IMR-90 (cell line): ENCODE results near the gene DYNC1H1. TPM values are rescaled to one million over a fixed set of nuclear protein-coding genes. Genes with fewer than 3 reads are reported as not detected.

Source experiments
- ATAC-seq: fragments of 200-7000 bp; cut with Tn5 transposase; 2 replicates; pipeline ENCODE4 v1.9.1; 2020; ENCODE audit warnings: low read depth, mild to moderate bottlenecking, moderate library complexity
- BruUV-seq: library from RNA; stranded (reverse); fragments of 400-500 nt; replicated peaks from 2 replicates; lab custom pipeline; 2021; lab: Mats Ljungman, UMichigan
- CTCF ChIA-PET: fragments of 300-600 bp; formaldehyde crosslinking; extraction: SDS; loops from one replicate; lab custom pipeline; 2021; ENCODE audit warnings: antibody characterized with exemption; lab: Yijun Ruan, JAX
- POLR2A ChIA-PET: fragments of 300-600 bp; sonication (Branson Sonifier 250); formaldehyde crosslinking; loops from one replicate; lab custom pipeline; 2022; ENCODE audit warnings: antibody characterized with exemption; ENCODE audit not compliant: unreplicated experiment; lab: Charles Lee
- DNase-seq: peaks from one replicate; pipeline ENCODE4 v3.0.0; 2013
- H2AFZ ChIP-seq: replicated peaks from 2 replicates; pipeline ENCODE3; 2013; ENCODE audit warnings: low read length, mild to moderate bottlenecking; ENCODE audit not compliant: poor library complexity
- H2AK5ac ChIP-seq: 2 replicates; pipeline ENCODE4 v1.6.1; 2013; ENCODE audit warnings: low read depth, low read length, inconsistent platforms
- H2AK9ac ChIP-seq: replicated peaks from 2 replicates; pipeline ENCODE3; 2013; ENCODE audit warnings: mild to moderate bottlenecking, low read depth, low read length, moderate library complexity; ENCODE audit not compliant: poor library complexity
- H2BK120ac ChIP-seq: 2 replicates; pipeline ENCODE4 v1.6.1; 2013; ENCODE audit warnings: low read depth, low read length, inconsistent platforms
- H2BK15ac ChIP-seq: 3 replicates; pipeline ENCODE4 v1.6.1; 2013; ENCODE audit warnings: low read depth, low read length, inconsistent platforms
- H2BK20ac ChIP-seq: 2 replicates; pipeline ENCODE4 v1.6.1; 2013; ENCODE audit warnings: low read depth, mild to moderate bottlenecking, inconsistent platforms, low read length, moderate library complexity
- H2BK5ac ChIP-seq: 2 replicates; pipeline ENCODE4 v1.6.1; 2013; ENCODE audit warnings: mild to moderate bottlenecking, low read depth, low read length, inconsistent platforms; ENCODE audit not compliant: poor library complexity, severe bottlenecking
- H3K14ac ChIP-seq: replicated peaks from 2 replicates; pipeline ENCODE4 v1.6.1; 2013; ENCODE audit warnings: low read depth, low read length, inconsistent platforms
- H3K18ac ChIP-seq: 2 replicates; pipeline ENCODE4 v1.6.1; 2013; ENCODE audit warnings: low read depth, low read length, control low read depth
- H3K23ac ChIP-seq: 2 replicates; pipeline ENCODE4 v1.6.1; 2013; ENCODE audit warnings: low read depth, low read length, inconsistent platforms
- H3K27ac ChIP-seq: 2 replicates; pipeline ENCODE4 v1.5.1; 2013; ENCODE audit warnings: mild to moderate bottlenecking, control low read depth, low read length; ENCODE audit not compliant: insufficient read depth
- H3K27me3 ChIP-seq: 2 replicates; pipeline ENCODE4 v1.6.1; 2013; ENCODE audit warnings: low read length; ENCODE audit not compliant: control insufficient read depth, insufficient read depth
- H3K36me3 ChIP-seq: 2 replicates; pipeline ENCODE4 v1.6.1; 2013; ENCODE audit warnings: low read length, mixed read lengths; ENCODE audit not compliant: control insufficient read depth, insufficient read depth
- H3K4ac ChIP-seq: 2 replicates; pipeline ENCODE4 v1.6.1; 2013; ENCODE audit warnings: low read depth, low read length, inconsistent platforms
- H3K4me1 ChIP-seq: 2 replicates; pipeline ENCODE4 v1.6.1; 2013; ENCODE audit warnings: low read length, mixed read lengths; ENCODE audit not compliant: control insufficient read depth, insufficient read depth
- H3K4me2 ChIP-seq: 2 replicates; pipeline ENCODE4 v1.6.1; 2013; ENCODE audit warnings: low read depth, mild to moderate bottlenecking, control low read depth, low read length, moderate library complexity
- H3K4me3 ChIP-seq: 2 replicates; pipeline ENCODE4 v1.5.1; 2013; ENCODE audit warnings: low read depth, mild to moderate bottlenecking, control low read depth, low read length, moderate library complexity; ENCODE audit not compliant: insufficient read depth
- H3K56ac ChIP-seq: 2 replicates; pipeline ENCODE4 v1.6.1; 2013; ENCODE audit warnings: low read length, inconsistent platforms; ENCODE audit not compliant: insufficient read depth; ENCODE audit errors: extremely low read depth
- H3K79me1 ChIP-seq, 2 experiments: 2 replicates each; pipeline ENCODE4 v1.6.1; 2013; ENCODE audit warnings: low read length in 2 of 2, inconsistent platforms in 1 of 2, low read depth in 1 of 2
- H3K9ac ChIP-seq: 2 replicates; pipeline ENCODE4 v1.6.1; 2013; ENCODE audit warnings: low read depth, low read length, control low read depth
- H3K9me1 ChIP-seq: 2 replicates; pipeline ENCODE4 v1.6.1; 2013; ENCODE audit warnings: low read length, inconsistent platforms; ENCODE audit not compliant: insufficient read depth
- H3K9me3 ChIP-seq: 2 replicates; pipeline ENCODE4 v1.6.1; 2013; ENCODE audit warnings: low read length; ENCODE audit not compliant: control insufficient read depth, insufficient read depth
- H4K20me1 ChIP-seq: 2 replicates; pipeline ENCODE4 v1.6.1; 2013; ENCODE audit warnings: low read length, inconsistent platforms; ENCODE audit not compliant: insufficient read depth
- H4K5ac ChIP-seq: 2 replicates; pipeline ENCODE4 v1.6.1; 2013; ENCODE audit warnings: mild to moderate bottlenecking, low read depth, low read length, control low read depth
- H4K8ac ChIP-seq, 2 experiments: 2 replicates each; pipeline ENCODE4 v1.6.1; 2013; ENCODE audit warnings: low read depth in 2 of 2, low read length in 2 of 2, control low read depth in 1 of 2, inconsistent platforms in 1 of 2
- H4K91ac ChIP-seq: 2 replicates; pipeline ENCODE4 v1.6.1; 2013; ENCODE audit warnings: low read depth, low read length, inconsistent platforms; ENCODE audit not compliant: insufficient read depth
- CEBPB ChIP-seq: IDR thresholded peaks from 2 replicates; pipeline ENCODE4 v1.6.1; 2012; ENCODE audit warnings: low read depth, low read length, improper control_type of control experiment
- CTCF ChIP-seq: conservative IDR thresholded peaks from 2 replicates; pipeline ENCODE4 v1.5.1; 2012; ENCODE audit warnings: mild to moderate bottlenecking, low read depth, low read length, improper control_type of control experiment
- ELK1 ChIP-seq: fragments of 150-350 bp; IDR thresholded peaks from 2 replicates; pipeline ENCODE4 v1.6.1; 2016; ENCODE audit warnings: low read depth, mild to moderate bottlenecking, low read length, moderate library complexity, borderline replicate concordance
- FOS ChIP-seq: fragments of 150-350 bp; IDR thresholded peaks from 2 replicates; pipeline ENCODE4 v1.6.1; 2016; ENCODE audit warnings: low read depth, low read length
- MAZ ChIP-seq: IDR thresholded peaks from 2 replicates; pipeline ENCODE4 v1.6.1; 2012; ENCODE audit warnings: low read depth, mild to moderate bottlenecking, low read length, improper control_type of control experiment, moderate library complexity, borderline replicate concordance
- NFE2L2 ChIP-seq: fragments of 150-350 bp; IDR thresholded peaks from 2 replicates; pipeline ENCODE4 v1.6.1; 2016; ENCODE audit warnings: low read depth, mild to moderate bottlenecking, low read length
- RCOR1 ChIP-seq: IDR thresholded peaks from 2 replicates; pipeline ENCODE4 v1.6.1; 2012; ENCODE audit warnings: mild to moderate bottlenecking, low read length, improper control_type of control experiment; ENCODE audit not compliant: insufficient replicate concordance
- SMC3 ChIP-seq: fragments of 150-350 bp; IDR thresholded peaks from 2 replicates; pipeline ENCODE4 v1.6.1; 2016; ENCODE audit warnings: low read depth, mild to moderate bottlenecking, antibody characterized with exemption, low read length, moderate library complexity
- USF2 ChIP-seq: fragments of 150-350 bp; IDR thresholded peaks from 2 replicates; pipeline ENCODE4 v1.6.1; 2017; ENCODE audit warnings: mild to moderate bottlenecking, antibody characterized with exemption, low read length, low read depth
- WGBS, 2 experiments: methylation state at CpG; one replicate each; pipeline versions ENCODE4 v1.1.5 to v1.1.7; 2013; ENCODE audit warnings: missing lambda C conversion rate in 2 of 2; ENCODE audit not compliant: insufficient read length in 1 of 2; ENCODE audit errors: extremely low coverage in 2 of 2; 5-methylcytosine and 5-hydroxymethylcytosine counted together
- dilution Hi-C: fragments of 300-500 bp; cut with HindIII; formaldehyde crosslinking; loops from one replicate; pipeline ENCODE4 v1.14.3; 2018; ENCODE audit warnings: low sequenced_read_pairs; ENCODE audit not compliant: unreplicated experiment
- in situ Hi-C: fragments of 300-500 bp; cut with MboI; formaldehyde crosslinking; loops from 3 replicates; pipeline ENCODE4 v1.14.3; 2019; ENCODE audit warnings: low sequenced_read_pairs, inconsistent platforms, mixed read lengths
- intact Hi-C: fragments of 100-400 bp; cut with micrococcal nuclease; formaldehyde crosslinking; loops from 2 replicates; pipeline ENCODE4 v1.10.0; 2022
- polyA plus RNA-seq, 3 experiments: library from polyadenylated mRNA; depleted of rRNA; stranded (reverse); fragments of >200 nt; gene quantifications; 2 replicates each; pipeline ENCODE4 v1.2.3, GENCODE V29; 2012; ENCODE audit warnings: low replicate concordance in 1 of 3
- total RNA-seq: library from RNA; depleted of rRNA; stranded (reverse); fragments of >200 nt; gene quantifications from 2 replicates; pipeline ENCODE4 v1.2.3, GENCODE V29; 2012

Gene DYNC1H1
- total and polyA plus RNA-seq, 2 of the 4 experiments (the other 2 are of a cell fraction): 240 to 670 TPM

GRCh38 chr14:101972126-101972866 is 7.9 kb downstream of the DYNC1H1 start (continued):
- TF ChIP-seq CTCF: no peak

- peak overlapping the region; percentile 26; the same call in 1 of the 2 replicates for H4K91ac ChIP-seq
- H3K4me2 ChIP-seq: no peak overlapping the region
- no peak overlapping the region for H2BK15ac ChIP-seq
- no peak for ATAC-seq
- H2BK20ac ChIP-seq: no peak overlapping the region; the same call in 1 of the 2 replicates
- H3K18ac ChIP-seq: no peak overlapping the region
- WGBS, 2 experiments: no CpG with 5 or more reads among the region's 7 CpGs
- peak overlapping the region; percentile 30 for H3K4ac ChIP-seq
- no peak overlapping the region for H4K8ac ChIP-seq
- H3K79me1 ChIP-seq: peaks cover 3 to 52% of the 10 kb centered on the region in 2 experiments; a peak in 3 of 4 replicates
- no peak overlapping the region for H2AK9ac ChIP-seq
- H2BK120ac ChIP-seq: peak overlapping the region; percentile 49
- DNase-seq: no peak
- no peak overlapping the region for H3K4me3 ChIP-seq
- no peak overlapping the region for H3K56ac ChIP-seq
- peaks cover 16% of the 10 kb centered on the region for H3K36me3 ChIP-seq
- no peak overlapping the region for H3K9ac ChIP-seq
- peak overlapping the region; percentile 91 for H2AK5ac ChIP-seq
- no peak overlapping the region for H4K5ac ChIP-seq
- H3K23ac ChIP-seq: no peak overlapping the region
- CTCF ChIA-PET: no interaction called here
- POLR2A ChIA-PET: no interaction called here
- H3K14ac ChIP-seq: 0 out of 2 replicates have a peak overlapping the region, but pooled peaks have one; percentile 22
- H3K9me3 ChIP-seq: no peaks in the 10 kb centered on the region
- no peaks in the 10 kb centered on the region for H3K27me3 ChIP-seq
- intact Hi-C loops (no loop called here), dilution Hi-C loops (no loop called here), in situ Hi-C loops (loop anchor here (25.0 kb wide), 1 partner anchor 339 kb away; the partner anchor contains the start of genes MOK and ZNF839)
- H3K27ac ChIP-seq: peak overlapping the region; percentile 24; the same call in 1 of the 2 replicates
- H4K20me1 ChIP-seq: peaks cover 68% of the 10 kb centered on the region
- peaks cover 13% of the 10 kb centered on the region for H3K9me1 ChIP-seq
- BruUV-seq: no TSS peak
- H3K4me1 ChIP-seq: peaks cover 4% of the 10 kb centered on the region
- no peak overlapping the region for H2AFZ ChIP-seq
- H2BK5ac ChIP-seq: peak overlapping the region; percentile 71
- no peak for TF ChIP-seq CEBPB
- no peak for TF ChIP-seq MAZ
- no peak for TF ChIP-seq ELK1
- no peak for TF ChIP-seq FOS
- no peak for TF ChIP-seq SMC3
- TF ChIP-seq RCOR1: no peak
- TF ChIP-seq NFE2L2: no peak
- TF ChIP-seq USF2: no peak
Measured at GRCh38 chr14:101973356-101973755, 9.0 kb downstream of the DYNC1H1 start.
